Smooth muscle cell (in vitro differentiated cells): ENCODE results near the gene MEN1. TPM values are rescaled to one million over a fixed set of nuclear protein-coding genes. Genes with fewer than 3 reads are reported as not detected.

ENCODE experiments used
- DNase-seq: peaks from one replicate; lab custom pipeline; 2025; ENCODE audit not compliant: unreplicated experiment; lab: John Stamatoyannopoulos, UW
- H2AFZ ChIP-seq: fragments of 200-600 bp; sonication (generic); 2 replicates; pipeline ENCODE4 v1.6.0; 2016; ENCODE audit warnings: antibody characterized with exemption, low read depth, mild to moderate bottlenecking
- H3F3A ChIP-seq: fragments of 200-600 bp; sonication (generic); 2 replicates; pipeline ENCODE4 v1.6.0; 2017; ENCODE audit warnings: antibody characterized with exemption, low read depth
- H3K27ac ChIP-seq: fragments of 200-600 bp; sonication (generic); 2 replicates; pipeline ENCODE4 v1.5.1; 2016; ENCODE audit warnings: low read depth, mild to moderate bottlenecking
- H3K27me3 ChIP-seq: fragments of 200-600 bp; sonication (generic); 2 replicates; pipeline ENCODE4 v1.6.1; 2016; ENCODE audit warnings: low read depth, mild to moderate bottlenecking
- H3K36me3 ChIP-seq: fragments of 200-600 bp; sonication (generic); 2 replicates; pipeline ENCODE4 v1.5.1; 2016; ENCODE audit warnings: low read depth
- H3K4me1 ChIP-seq: fragments of 200-600 bp; sonication (generic); 2 replicates; pipeline ENCODE4 v1.5.1; 2016; ENCODE audit warnings: low read depth
- H3K4me2 ChIP-seq: fragments of 200-600 bp; sonication (generic); 2 replicates; pipeline ENCODE4 v1.6.0; 2016; ENCODE audit warnings: mild to moderate bottlenecking
- H3K4me3 ChIP-seq: fragments of 200-600 bp; sonication (generic); 2 replicates; pipeline ENCODE4 v1.5.1; 2016; ENCODE audit warnings: mild to moderate bottlenecking
- H3K79me2 ChIP-seq: fragments of 200-600 bp; sonication (generic); 2 replicates; pipeline ENCODE4 v1.6.0; 2016; ENCODE audit warnings: low read depth, mild to moderate bottlenecking
- H3K9ac ChIP-seq: fragments of 200-600 bp; sonication (generic); 2 replicates; pipeline ENCODE4 v1.6.0; 2016; ENCODE audit warnings: low read depth
- H3K9me3 ChIP-seq: fragments of 200-600 bp; sonication (generic); replicated peaks from 2 replicates; pipeline ENCODE4 v1.5.1; 2016; ENCODE audit warnings: low read depth
- H4K20me1 ChIP-seq: fragments of 200-600 bp; sonication (generic); 2 replicates; pipeline ENCODE4 v1.6.0; 2016; ENCODE audit warnings: low read depth
- WGBS: methylation state at CpG from one replicate; pipeline ENCODE4 v1.1.7; 2016; ENCODE audit warnings: low lambda C conversion rate; 5-methylcytosine and 5-hydroxymethylcytosine counted together
- polyA plus RNA-seq: library from polyadenylated mRNA; unstranded; fragments of >200 nt; fragmentation: Nextera tagmentation; extraction: Ambion mirVana; gene quantifications from 2 replicates; pipeline ENCODE4 v1.2.1, GENCODE V29; 2016
- total RNA-seq: library from RNA; depleted of rRNA; stranded (reverse); fragments of >200 nt; gene quantifications from 2 replicates; pipeline ENCODE4 v1.2.3, GENCODE V29; 2014
- TF ChIP-seq, protein P1 (sequence below): fragments of 200-600 bp; sonication (generic); IDR thresholded peaks from 2 replicates; pipeline ENCODE4 v1.5.1; 2017; ENCODE audit warnings: borderline replicate concordance, mild to moderate bottlenecking, antibody characterized with exemption; ENCODE audit not compliant: insufficient read depth, poor library complexity, severe bottlenecking

MEN1 gene
- total and polyA plus RNA-seq, 2 experiments from 2014 or later = 11.6 to 37.3 TPM

DNA sequence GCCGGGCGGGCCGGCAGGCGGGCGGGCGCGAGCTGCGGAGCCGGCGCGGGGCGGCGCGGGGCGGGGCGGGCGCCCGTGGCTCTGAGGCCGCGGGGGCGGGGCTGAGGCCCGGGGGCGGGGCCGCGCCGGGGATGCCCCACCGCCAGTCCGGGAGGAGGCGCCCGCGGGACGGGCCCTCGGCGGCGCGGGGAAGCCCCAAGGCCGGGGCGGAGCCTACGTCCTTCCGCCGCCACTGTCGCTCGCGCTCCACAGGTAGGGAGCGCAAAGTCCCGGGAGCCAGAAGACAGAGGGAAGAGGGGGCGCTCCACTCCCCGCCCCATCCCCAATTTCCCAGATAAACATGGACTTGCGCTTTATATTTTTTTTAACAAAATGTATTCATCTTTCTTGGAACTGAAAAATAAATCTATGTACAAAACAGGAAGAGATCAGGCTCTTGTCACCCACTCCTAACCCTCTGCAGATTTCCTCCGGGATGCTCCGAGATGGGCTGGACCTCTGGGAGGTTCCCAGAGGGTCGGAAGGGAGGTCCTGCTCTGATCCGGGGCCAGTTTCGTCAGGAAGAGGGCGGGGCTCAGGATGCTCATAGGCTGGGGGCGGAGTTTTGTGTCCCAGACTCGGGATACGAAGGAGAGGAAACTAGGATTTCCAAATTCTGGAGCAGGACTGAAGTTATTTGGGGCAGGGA lies 7.0 kb downstream of the MEN1 start, which contains the start of gene MAP4K2:
MAP4K2 (minus strand) TSS at position 57 of the 688 bp plus-strand sequence. CDS start 65 bp downstream, outside the sequence.
- Histone ChIP-seq H3F3A (peaks cover 7% of the 10 kb centered on the region), H3K79me2 (no peaks in the 10 kb centered on the region), H3K9me3 (no peaks in the 10 kb centered on the region), H2AFZ (peak within 1 kb of the TSS; percentile 80), H3K36me3 (no peaks in the 10 kb centered on the region), H3K4me2 (peak within 1 kb of the TSS; percentile 98), H3K9ac (peak within 1 kb of the TSS; percentile 94), H3K27me3 (no peaks in the 10 kb centered on the region), H4K20me1 (peaks cover under 1% of the 10 kb centered on the region), H3K4me1 (peaks cover 12% of the 10 kb centered on the region), H3K4me3 (peak within 1 kb of the TSS; percentile 87), H3K27ac (peak within 1 kb of the TSS; percentile 92)
- WGBS = under 1% methylated on average over 46 of the region's 58 CpGs
- DNase-seq = peak; percentile 46
- TF ChIP-seq, protein P1, sequence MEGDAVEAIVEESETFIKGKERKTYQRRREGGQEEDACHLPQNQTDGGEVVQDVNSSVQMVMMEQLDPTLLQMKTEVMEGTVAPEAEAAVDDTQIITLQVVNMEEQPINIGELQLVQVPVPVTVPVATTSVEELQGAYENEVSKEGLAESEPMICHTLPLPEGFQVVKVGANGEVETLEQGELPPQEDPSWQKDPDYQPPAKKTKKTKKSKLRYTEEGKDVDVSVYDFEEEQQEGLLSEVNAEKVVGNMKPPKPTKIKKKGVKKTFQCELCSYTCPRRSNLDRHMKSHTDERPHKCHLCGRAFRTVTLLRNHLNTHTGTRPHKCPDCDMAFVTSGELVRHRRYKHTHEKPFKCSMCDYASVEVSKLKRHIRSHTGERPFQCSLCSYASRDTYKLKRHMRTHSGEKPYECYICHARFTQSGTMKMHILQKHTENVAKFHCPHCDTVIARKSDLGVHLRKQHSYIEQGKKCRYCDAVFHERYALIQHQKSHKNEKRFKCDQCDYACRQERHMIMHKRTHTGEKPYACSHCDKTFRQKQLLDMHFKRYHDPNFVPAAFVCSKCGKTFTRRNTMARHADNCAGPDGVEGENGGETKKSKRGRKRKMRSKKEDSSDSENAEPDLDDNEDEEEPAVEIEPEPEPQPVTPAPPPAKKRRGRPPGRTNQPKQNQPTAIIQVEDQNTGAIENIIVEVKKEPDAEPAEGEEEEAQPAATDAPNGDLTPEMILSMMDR = peak; percentile 24

DNA sequence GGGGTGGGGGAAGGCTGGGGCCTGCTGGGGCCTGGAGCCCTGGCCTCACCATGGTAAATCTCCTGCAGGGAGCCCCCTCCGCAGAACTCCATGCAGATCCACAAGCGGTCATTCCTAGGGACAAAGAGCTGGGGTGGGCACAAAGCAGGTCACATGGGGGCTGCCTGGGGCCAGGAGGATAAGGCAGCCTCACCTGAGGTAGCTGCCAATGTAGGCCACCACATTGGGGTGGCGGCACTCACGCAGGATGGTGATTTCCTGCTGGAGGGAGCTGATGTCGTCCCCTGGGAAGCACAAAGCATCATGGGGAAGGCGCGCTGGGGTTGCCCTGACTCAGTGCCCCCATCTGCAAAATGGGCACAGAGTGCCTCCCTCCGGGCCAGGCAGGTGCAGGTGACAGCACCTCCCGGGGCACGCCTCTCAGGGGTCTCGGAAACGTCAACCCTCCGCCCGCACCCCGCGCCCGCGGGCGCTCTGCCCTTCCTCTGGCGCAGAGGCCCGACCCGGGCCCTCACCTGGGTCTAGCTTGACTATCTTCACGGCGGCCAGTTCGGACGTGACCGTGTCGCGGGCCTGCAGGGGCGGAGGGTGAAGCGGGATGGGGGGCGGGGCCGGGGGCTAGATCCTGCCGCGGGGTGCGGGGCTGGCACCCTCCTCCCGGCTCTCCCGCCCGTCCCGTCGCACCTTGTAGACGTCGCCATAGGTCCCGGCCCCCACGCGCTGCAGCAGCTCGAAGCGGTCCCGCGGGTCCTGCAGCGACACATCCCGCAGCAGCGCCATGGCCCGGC lies 7.8 kb downstream of the MEN1 start:
- Histone ChIP-seq H3K36me3 (no peaks in the 10 kb centered on the region), H3K9me3 (no peaks in the 10 kb centered on the region), H3K27ac (no peak overlapping the region), H3K4me2 (peak overlapping the region; percentile 85), H3K79me2 (no peaks in the 10 kb centered on the region), H3K9ac (no peak overlapping the region), H3F3A (peaks cover 7% of the 10 kb centered on the region), H3K4me3 (peak overlapping the region; percentile 87), H3K4me1 (peaks cover 12% of the 10 kb centered on the region), H4K20me1 (no peaks in the 10 kb centered on the region), H3K27me3 (no peaks in the 10 kb centered on the region), H2AFZ (peak overlapping the region; percentile 24)
- no peak for DNase-seq
- 22% methylated on average over 29 of the region's 54 CpGs for WGBS
- TF ChIP-seq, protein P1 = no peak

DNA sequence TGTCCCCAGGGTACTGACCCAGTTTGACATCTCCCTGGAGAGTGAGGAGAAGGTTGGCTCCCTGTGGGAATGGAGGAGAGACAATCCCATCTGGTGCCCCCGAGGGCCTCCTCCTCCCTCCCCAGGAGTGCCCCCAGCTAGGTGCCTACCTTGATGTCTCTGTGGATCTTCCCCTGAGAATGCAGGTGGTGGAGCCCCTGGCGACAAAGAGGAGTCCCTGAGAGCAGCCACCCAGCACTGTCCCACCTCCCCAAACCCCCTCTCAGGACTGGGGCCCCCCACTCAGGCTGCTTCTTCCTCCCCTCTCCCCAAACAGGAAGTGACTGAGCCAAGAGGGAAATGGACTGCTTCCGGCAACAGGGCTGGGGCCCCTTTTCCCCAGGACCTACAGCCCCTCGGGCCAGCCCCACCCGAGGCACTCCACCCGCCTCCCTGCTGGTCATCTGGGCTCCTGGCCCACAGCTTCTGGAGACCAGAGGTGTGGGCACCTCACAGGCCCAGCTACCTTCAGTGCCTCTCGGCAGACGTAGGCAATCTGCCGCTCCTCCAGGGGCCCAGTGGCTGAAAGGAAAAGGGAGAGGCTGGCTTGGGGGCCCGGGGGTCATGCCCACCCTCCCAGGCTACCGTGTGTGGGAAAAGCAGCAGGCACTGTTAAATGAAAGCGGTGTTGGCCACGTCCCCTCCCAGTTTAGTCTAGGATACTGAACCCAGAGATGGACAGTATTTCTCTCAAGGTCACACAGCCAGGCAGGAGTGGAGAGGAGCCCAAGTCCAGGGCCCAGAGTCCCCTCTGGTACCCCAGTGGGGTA lies 8.6 kb downstream of the MEN1 start:
- no peak for DNase-seq
- no peaks in the 10 kb centered on the region for H3K36me3 ChIP-seq
- H3K4me3 ChIP-seq = peak overlapping the region; percentile 87
- no peaks in the 10 kb centered on the region for H3K79me2 ChIP-seq
- no peaks in the 10 kb centered on the region for H3K27me3 ChIP-seq
- H4K20me1 ChIP-seq = no peaks in the 10 kb centered on the region
- H3K4me1 ChIP-seq = peaks cover 12% of the 10 kb centered on the region
- TF ChIP-seq, protein P1 = no peak
- H3K9ac ChIP-seq = no peak overlapping the region
- H2AFZ ChIP-seq = no peak overlapping the region
- 85% methylated on average over 11 of the region's 13 CpGs for WGBS
- H3K4me2 ChIP-seq = peak overlapping the region; percentile 85
- no peak overlapping the region for H3K27ac ChIP-seq
- H3F3A ChIP-seq = peaks cover 7% of the 10 kb centered on the region
- H3K9me3 ChIP-seq = no peaks in the 10 kb centered on the region
